GOT3 (cell line): ENCODE results near the gene UBN1.
"Not testable (repeated sequence)": the region's sequence is repeated elsewhere in the genome, so short reads cannot be mapped to it uniquely, and the experiment has no call there.

Experiments
- DNase-seq: peaks from one replicate; lab custom pipeline; 2025; ENCODE audit warnings: mixed read lengths; lab: John Stamatoyannopoulos, UW

The UBN1 gene

DNA sequence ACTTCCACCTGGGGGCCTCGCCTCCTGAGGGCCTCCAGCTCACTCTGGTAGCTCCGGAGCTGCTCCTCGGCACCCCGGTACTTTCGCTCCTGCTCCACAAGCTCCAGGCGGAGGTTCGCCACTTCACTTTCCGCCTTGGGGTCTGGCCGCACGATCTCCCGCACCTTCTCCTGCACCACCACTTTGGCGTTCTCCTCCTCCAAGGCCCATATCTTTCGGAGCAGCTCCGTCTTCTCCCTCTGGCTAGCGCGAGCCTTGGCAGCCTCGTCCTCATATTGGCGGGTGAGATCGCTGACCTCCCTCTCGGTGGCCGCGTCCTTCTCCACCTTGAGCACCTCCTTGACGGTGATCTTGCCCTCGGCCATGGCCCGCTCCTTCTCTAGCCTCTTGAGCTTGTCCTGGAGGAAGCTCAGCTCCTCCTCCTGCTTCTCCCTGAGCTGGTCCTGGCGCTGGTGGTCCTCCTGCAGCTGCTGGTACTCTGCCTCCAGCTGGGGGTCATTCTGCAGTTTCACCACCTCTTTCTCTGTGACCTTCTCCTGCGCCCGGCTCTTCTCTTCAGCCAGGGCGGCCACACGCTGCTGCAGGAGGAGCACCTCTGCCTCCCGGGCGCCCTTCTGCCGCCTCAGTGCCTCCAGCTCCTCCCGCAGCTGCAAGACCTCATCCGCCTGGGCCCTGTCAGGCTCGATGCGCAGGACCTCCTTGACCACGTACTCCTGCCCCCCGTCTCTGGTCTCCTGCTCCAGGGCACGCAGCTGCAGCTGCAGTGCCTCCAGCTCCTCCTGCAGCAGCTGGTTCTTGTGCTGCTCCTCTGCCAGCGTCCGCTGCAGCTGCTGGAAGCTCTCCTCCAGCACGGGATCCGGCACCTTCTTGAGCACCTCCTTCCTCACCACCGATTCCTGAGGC is 37.9 kb downstream of the UBN1 start:
- DNase-seq, result no peak

DNA sequence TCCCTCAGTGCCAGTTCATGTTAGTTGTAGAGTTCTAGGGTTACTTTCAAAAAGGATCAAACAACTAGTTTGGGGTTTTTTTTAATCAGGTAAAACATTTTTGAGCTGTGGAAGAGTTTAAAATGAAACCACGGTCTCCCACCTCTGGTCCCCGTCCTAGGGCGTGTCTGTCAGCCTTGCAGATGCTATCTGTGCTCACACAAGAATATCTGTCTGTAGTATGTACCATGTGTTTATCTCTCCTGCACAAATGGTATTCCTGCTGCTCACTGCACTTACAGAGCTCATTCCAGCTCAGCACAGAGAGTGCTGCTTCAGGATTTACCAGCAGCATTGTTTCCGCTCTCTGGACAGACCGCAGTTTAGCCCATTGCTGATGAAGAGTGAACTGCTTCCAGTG is 38.9 kb downstream of the UBN1 start:
- no peak for DNase-seq

DNA sequence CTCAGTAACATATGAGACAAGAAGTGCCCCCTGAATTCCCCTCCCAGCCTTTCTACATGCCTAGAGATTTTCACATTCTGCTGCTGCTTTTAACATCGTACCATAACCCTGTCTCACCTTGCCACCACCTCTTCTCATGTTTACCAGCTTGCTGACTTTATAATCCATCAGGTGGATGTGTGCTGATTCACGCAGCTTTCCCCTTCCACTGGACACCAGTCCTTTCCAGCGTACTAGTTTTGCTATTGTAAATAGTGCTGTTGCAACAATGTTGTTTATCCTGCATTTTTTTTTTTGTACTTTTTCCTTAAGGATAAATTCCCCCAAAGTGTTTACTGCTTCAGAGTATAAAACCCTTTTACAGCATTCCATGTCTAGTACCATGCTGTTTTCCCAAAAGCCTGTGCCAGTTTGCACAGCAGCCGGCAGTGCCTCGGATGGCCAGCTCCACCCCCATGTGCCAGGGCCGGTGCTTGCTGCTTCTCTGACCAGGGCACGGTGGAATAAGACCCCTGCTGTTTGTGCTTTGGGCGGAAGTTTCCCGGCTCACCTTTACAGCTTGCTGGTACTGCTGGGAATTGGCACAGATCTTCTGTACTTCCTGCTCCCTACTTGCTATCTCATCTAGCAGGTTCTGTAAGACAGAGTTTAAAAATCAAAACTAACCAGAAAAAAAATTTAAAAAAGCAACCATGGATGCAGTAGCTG is 41.3 kb downstream of the UBN1 start:
- DNase-seq, result no peak

DNA sequence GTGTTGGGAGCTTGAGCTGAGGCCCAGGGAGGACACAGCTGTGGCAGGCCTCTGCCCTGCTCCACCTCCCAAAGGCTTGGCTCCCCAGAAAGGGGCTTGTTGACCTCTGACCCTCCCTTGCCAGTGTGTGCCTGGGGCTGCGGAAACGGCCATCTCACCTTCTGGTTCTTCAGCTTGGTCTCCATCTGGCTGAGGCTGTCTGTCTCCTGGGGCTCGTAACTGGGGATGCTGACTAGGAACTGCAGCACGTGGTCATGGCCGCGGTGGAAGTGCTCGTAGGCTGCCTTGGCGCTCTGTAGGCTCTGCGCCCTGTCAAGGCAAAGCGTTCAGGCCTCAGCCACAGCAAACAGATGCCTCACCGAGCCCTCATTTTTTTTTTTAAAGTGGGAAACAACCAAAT is 42.7 kb downstream of the UBN1 start:
- no peak for DNase-seq

DNA sequence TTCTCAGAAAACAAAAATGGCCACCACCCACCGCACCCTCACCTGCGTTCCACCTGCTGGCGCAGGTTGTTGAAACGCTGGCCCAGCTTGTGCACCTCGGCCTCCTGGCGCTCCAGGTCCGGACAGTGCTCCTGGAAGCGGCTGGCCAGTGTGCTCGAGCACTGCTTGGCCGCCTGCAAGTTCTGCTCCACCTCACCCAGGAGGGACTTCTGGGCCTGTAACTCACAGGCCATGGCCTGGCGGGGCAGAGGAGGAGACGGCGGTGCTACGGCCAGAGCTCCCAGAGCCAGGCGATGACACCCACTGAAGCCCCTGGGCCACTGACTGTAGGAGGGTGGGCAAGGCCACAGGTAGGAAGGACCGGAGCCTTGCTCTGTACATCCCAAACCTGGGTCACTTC is 43.4 kb downstream of the UBN1 start:
- DNase-seq, result no peak

DNA sequence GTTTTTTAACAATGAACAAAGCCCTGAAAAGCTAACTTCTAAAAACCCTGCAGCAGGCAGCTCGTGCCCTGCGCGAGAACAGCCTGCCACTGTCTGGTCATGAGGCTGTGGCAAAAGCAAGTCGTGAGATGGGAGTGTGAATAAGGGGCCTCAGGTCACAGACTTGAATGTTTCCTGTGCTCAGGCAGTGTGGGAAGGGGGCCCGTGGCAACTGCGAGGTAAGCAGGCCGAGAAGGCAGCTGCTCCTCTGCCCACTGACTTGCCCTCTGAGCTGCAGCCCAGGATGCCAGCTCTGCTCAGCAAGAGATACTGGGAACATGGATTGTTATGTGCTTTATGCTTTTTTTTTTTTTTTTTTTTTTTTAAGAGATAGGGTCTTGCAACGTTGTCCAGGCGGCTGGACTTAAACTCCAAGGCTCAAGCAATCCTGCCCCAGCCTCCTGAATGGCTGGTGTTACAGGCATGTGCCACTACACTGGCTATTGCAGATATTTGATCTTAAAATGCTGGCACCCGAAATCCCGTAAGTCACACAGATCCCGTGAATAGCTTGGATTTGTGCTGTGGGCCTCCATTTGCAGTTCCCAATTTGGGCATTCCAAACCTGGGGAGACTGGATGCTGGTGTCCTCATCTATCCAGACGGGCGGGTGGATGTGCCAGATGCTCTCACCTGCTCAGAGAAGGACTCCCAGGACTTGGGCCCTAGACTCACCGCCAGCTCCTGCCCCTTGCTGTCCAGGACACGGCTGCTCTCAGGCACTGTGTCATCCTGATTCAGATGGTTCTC is 44.0 kb downstream of the UBN1 start:
- DNase-seq, result no peak

DNA sequence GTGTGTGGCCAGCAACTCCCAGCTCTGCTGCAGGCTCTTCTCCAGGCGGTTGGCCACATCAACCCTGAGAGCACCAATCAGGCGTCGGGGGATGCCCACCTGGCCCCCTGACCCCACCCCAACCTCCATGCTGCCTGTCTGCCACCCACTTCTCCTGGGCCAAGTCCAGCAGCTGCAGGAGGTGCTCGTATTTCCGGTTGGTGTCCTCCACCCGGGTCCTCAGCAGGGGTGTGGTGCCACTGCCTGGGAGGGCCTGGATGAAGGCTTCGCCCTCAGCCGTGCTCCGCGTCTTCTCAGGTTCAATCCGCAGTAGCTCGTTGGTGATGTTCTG is 44.6 kb downstream of the UBN1 start:
- no peak for DNase-seq

DNA sequence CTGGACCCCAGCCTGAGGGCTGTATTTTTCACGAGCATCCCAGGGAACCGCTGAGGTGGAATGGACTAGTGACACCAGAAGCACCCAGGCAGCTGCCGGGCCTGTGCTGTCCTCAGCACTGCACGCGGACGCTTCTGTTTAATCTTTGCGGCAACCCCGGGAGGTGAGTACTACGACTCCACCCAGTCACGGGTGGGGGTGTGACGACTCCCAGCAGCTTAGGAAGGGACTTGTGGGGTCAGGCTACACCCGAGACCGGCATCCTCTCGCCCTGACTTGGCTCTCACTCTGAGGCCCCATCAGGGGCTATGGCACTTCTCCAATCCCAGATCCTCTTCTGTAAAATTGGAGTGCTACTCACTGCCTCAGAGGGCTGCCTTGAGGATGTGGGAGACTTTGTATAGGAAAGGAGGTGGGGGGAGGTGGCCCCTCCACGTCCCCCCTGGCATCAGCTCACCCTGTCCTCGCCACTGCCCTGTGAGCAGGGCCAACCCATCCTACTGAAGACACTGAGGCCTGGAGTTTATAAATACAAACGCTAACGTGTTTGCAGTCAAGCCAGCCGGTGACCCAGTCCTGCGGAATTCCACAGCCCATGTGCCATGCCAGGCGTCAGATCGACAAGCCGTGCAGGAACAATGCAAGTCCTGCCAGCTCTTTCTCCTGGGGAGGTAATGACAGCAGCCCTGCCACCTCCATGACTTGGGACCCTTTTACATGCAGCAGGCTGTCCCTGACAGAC is 45.3 kb downstream of the UBN1 start:
- DNase-seq, result no peak

DNA sequence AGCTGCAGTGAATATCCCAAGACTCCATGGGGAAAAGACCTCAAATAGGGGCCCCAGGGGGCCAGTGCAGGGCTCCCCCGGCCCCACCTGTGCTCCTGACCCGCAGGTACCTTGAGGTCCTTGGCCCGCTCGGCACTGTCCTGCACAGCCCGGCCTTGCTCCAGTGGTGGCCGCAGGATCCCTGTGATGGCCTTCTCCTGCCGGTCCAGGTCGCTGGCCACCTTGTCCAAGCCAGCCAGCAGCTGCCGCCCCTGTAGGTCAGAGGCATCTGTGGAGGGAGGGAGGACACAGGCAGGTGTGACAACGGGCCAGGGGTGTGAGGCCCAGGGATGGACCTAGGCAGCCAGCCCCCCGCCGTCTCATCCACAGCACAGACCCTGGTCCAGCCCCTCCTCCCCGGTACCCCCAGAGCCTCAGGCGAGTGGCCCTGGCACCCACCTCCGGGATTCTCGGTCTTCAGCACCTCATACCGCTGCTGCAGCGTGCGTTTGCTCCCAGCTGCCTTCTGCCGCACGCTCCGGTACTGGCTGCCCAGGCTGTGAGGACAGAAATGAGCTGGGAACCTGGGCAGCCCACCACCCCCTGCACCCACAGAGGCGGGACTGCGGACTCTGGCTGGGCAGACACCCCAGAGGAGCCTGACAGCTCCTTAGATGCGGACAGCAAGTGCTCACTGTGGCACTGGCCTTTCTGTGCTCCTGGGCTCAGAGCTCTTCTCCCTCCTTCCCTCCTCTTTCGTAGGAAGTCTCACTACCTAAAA is 46.0 kb downstream of the UBN1 start:
- no peak for DNase-seq

DNA sequence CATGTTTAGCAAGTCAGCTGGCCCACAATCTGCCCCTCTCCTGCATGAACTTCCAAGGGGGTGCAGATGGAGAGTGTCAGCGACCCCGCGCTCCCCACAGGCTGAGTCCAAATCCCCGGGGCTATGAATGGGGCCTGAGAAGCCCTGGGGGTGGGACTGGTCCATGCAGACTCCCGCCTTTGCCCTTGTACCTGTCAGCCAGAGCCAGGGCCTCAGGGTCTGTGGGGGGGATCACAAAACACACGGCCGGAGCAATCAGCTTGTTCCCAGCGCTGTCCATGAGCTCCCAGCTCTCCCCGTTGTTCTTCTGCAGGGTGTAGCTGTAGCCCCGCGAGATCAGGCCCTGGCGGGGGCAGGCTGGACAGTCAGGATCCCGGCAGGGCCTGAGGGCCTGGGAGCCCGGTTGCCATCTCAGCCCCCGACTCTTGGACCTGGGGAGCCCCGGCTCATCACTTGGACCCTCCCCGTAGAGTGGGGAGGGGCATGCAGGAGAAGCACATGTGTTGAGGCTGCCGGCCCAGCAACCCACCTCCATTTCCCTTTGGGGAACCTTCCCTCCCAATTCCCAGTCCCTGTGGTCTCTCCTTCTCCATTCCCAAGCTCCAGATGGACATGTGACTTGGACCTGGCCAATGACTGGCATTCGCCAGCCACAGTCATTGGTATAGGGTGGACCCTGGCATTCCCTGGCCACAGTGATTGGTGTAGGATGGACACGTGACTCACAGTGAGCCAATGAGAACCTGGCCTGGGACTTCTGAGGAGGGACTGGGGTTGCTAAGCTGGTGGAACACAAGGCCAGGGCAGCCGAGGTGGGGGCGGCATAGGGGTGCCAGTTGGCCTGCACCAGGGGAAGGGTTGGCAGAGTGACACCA is 47.2 kb downstream of the UBN1 start:
- no peak for DNase-seq

DNA sequence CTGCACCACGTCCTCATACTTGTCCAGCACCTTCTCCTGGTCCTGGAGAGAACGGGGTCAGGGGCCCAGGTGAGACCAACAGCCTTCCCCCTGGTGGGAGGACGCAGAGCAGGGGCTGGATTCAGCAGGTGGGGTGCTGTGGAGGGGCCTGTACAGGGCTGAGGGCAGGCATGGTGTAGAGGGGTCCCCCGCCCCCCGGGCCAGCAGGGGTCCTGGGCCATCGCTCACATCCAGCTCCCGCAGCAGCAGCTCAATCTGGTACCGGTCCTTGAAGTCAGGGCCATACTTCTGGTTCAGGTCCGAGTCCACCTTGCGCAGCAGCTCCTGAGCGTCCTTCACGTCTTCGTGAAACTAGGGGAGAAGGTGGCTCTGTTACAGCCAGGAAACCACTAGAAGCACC is 48.1 kb downstream of the UBN1 start:
- no peak for DNase-seq

DNA sequence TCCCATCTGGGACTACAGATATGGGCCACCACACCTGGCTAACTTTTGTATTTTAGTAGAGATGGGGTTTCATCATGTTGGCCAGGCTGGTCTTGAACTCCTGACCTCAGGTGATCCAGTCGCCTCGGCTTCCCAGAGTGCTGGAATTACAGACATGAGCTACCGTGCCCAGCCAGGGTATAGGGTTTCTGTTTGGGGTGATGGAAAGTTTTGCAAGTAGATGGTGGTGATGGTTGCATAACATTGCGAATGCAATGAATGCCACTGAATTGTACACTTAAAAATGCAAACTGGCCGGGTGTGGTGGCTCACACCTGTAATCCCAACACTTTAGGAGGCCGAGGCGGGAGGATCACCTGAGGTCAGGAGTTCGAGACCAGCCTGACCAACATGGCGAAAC is 49.5 kb downstream of the UBN1 start:
- not testable (repeated sequence) for DNase-seq

DNA sequence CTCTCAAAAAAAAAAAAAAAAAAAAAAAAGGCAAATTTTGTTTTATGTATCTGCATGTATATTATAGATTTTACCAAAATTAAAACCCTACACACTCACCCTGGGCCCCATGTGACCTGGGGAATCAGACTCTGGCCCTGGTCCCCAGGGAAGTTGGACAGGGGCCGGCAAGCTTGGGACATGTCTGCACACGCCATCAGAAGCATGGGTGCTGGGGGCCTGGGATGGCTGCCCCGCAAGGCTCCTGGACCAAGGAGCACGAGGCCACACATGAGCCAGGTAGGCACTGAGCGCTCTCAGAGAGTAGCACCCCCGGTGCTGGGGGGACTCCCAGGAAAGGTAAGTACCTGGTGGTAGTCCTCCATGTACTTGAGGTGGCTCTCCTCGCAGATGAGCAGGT is 50.0 kb downstream of the UBN1 start:
- no peak for DNase-seq

DNA sequence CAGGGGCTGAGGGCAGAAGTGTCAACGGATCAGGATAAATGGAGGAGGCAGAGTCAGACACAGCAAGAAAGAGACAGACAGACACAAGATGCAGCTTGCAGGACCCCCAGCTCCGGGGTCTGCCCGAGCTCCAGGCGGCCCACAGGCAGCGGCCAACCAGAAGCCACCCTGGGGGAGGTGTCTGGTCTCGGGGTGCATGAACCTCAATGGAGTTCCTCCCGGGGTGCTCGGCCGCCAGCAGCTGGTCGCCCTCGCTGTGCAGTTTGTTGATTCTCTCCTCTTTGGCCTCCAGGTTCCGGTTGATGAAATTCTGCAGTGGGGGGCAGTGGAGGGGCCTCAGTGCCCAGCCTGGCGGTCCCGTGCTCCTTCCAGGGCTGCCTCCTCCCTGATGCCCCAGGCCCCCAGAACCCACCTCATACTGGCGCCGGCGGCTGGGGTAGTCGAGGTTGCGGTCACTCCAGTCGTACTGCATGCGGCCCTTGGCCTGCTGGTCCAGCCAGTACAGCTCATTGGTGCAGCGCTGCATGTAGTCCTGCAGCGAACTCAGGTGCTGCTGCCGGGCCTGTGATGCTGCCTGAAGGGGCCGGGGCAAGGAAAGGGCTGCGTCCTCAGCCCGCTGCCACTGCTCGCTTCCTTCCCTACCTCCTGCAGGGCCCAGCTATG is 51.7 kb downstream of the UBN1 start:
- DNase-seq, result no peak

DNA sequence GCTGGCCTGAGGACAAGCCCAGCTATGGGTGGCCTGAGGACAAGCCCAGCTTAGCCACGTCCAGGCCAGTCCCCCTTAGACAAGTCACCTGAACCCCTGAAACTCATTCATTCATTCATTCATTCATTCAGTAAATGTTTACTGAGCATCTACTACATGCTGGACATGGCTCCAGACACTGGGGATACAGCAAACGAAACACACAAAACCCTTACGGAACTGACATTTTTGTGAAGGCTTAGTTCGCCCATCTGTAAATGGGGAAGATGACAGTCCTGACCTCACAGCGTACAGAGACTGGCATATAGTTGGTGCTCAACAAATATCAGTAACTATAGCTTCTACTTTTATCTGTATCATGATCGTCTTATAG is 52.2 kb downstream of the UBN1 start:
- no peak for DNase-seq

DNA sequence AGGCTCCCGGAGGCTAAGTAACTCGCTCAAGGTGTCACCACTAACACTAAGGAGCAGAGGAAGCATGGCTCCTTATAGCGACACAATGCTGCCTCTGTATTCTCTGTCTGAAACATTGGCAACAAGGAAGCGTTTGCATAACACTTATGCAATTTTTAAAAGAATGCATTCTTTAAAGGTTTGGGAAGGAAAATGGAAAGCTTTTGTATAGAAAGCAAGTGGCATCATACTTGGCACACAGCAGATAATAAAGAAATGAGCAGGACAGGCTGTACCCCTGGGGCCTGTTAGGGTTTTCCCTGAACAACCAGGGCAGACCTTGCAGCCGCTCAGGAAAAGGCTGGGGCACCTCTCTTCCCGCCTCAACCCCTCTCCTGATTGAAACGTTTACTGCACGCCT is 52.8 kb downstream of the UBN1 start:
- no peak for DNase-seq

DNA sequence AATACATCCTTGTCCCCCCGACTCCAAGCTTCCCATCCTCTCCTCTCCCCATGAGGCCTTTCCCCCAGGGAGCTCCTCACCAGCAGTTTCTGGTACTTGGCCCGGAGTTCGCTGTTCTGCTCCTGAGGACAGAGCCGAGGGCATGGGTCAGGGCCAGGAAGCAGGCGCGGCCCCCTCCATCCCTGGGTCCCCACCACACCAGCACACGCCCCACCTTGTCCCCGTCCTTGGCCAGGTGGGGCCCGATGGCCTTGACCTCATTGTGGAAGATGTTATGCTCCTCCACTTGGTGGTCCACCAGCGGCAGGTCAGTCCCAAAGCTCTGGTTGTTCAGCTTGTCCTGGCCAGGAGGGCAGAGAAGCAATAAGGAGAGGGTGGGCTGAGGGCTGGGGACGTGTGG is 53.5 kb downstream of the UBN1 start:
- no peak for DNase-seq

DNA sequence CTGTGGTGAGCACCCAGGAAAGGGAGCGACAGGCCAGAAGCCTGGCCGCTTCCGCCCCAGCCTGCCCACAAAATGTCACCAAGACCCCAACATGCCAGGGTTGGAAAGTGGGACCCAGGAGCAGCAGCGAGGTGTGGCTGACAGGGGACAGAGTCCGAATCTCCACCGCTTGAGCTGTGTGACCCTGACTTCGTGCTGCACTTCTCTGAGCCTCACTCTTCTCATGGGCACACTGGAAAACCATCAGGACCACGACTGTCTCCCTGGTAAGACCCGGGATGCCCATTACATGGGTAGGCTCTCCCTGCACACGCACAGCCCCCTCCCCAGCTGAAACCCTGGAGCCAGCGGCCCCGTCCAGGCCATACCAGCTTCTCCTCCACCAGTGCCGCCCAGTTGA is 54.8 kb downstream of the UBN1 start:
- DNase-seq, result no peak

DNA sequence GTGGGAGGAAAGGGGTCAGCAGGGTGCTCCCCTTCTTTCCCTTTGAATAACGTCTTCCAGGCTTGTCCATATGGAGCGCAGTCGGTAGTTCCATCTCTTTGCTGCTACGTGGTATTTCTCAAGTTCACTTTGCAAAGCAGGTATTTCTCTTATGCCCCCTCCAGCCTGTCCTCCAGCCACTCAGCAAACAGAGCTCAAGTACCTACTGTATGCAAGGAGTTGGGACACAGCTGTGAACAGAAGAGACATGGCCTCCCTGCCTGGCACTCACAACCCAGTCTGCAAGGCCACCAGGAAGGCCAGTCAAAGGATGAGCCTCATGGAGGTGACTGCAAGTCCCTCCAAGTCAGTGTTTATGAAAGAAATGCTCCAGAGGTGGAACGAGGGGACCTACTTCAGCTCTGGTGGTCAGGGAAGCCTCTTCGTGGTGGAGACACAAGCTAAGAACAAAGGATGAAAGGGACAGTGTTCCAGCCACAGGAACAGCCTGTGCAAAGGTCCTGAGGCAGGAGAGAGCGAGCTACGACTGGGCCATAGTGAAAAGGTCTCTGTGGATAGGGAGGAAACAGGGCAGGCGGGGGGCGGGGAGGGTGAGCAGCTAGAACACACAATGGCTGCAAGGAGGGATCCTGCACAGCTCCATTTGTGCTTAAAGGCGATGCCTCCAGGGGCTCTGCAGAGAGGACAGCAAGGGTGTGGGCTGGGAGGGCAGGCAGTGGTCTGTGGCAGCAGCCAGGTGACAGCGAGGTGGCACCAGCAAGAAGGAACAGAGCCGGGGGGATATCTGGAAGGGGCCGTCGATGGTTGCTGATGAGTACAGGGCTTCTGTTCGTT is 57.0 kb downstream of the UBN1 start:
- DNase-seq, result no peak
